CD4-positive, alpha-beta memory T cell (primary cell): ENCODE measurements around the gene VWA3B. TPM values are rescaled to one million over a fixed set of nuclear protein-coding genes. Genes with fewer than 3 reads are reported as not detected.
"Not testable (repeated sequence)": the region's sequence is repeated elsewhere in the genome, so short reads cannot be mapped to it uniquely, and the experiment has no call there.

Experiments
- CTCF ChIA-PET: fragments of 350-600 bp; sonication (Branson Sonifier 250); formaldehyde crosslinking; loops from one replicate; lab custom pipeline; 2021; ENCODE audit warnings: inconsistent platforms; ENCODE audit not compliant: partially characterized antibody; lab: Charles Lee
- POLR2A ChIA-PET: fragments of 350-600 bp; sonication (Branson Sonifier 250); formaldehyde crosslinking; loops from one replicate; lab custom pipeline; 2021; ENCODE audit not compliant: partially characterized antibody; lab: Charles Lee
- DNase-seq, 5 donors: peaks; one replicate each; pipeline versions ENCODE4 v3.0.0 to v3.0.0-alpha.2; 2020 to 2022; ENCODE audit warnings: mixed read lengths in 1 of 5
- H3K27ac ChIP-seq: one replicate; pipeline ENCODE4 v1.7.0; 2013; ENCODE audit warnings: low read depth, low read length
- H3K27me3 ChIP-seq: 2 replicates; pipeline ENCODE4 v1.7.0; 2013; ENCODE audit warnings: mild to moderate bottlenecking, low read length, moderate library complexity; ENCODE audit not compliant: insufficient read depth
- H3K36me3 ChIP-seq: 2 replicates; pipeline ENCODE4 v1.7.0; 2013; ENCODE audit warnings: mild to moderate bottlenecking, low read length, moderate library complexity; ENCODE audit not compliant: insufficient read depth
- H3K4me1 ChIP-seq: 2 replicates; pipeline ENCODE4 v1.7.0; 2013; ENCODE audit warnings: mild to moderate bottlenecking, low read length, moderate library complexity; ENCODE audit not compliant: insufficient read depth
- H3K4me3 ChIP-seq, 2 donors: one replicate each; pipeline ENCODE4 v1.7.0; 2013; ENCODE audit warnings: low read length in 2 of 2, mild to moderate bottlenecking in 1 of 2
- H3K9me3 ChIP-seq, 2 donors: one replicate each; pipeline ENCODE4 v1.7.0; 2013; ENCODE audit warnings: low read length in 2 of 2, control low read depth in 1 of 2; ENCODE audit not compliant: control insufficient read depth in 1 of 2
- H3K27ac Mint-ChIP-seq, 7 donors: one replicate each; pipeline ENCODE4 v1.8.0; 2020 to 2021; ENCODE audit warnings: mixed read lengths in 7 of 7, mild to moderate bottlenecking in 6 of 7, inconsistent platforms in 3 of 7, moderate library complexity in 3 of 7
- H3K27me3 Mint-ChIP-seq, 2 donors: one replicate each; pipeline ENCODE4 v1.8.0; 2020 to 2021; ENCODE audit warnings: mixed read lengths in 2 of 2
- H3K36me3 Mint-ChIP-seq, 2 donors: one replicate each; pipeline ENCODE4 v1.8.0; 2020 to 2021; ENCODE audit warnings: mixed read lengths in 2 of 2, inconsistent platforms in 1 of 2, mild to moderate bottlenecking in 1 of 2
- H3K4me1 Mint-ChIP-seq, 4 donors: one replicate each; pipeline ENCODE4 v1.8.0; 2020 to 2021; ENCODE audit warnings: mixed read lengths in 4 of 4, mild to moderate bottlenecking in 1 of 4
- H3K4me3 Mint-ChIP-seq, 8 donors: one replicate each; pipeline ENCODE4 v1.8.0; 2020 to 2021; ENCODE audit warnings: mixed read lengths in 8 of 8, mild to moderate bottlenecking in 7 of 8, moderate library complexity in 6 of 8, inconsistent platforms in 3 of 8
- H3K9me3 Mint-ChIP-seq, 8 donors: one replicate each; pipeline ENCODE4 v1.8.0; 2020 to 2021; ENCODE audit warnings: mixed read lengths in 8 of 8, mild to moderate bottlenecking in 5 of 8, inconsistent platforms in 3 of 8, moderate library complexity in 1 of 8
- intact Hi-C: fragments of 100-400 bp; cut with micrococcal nuclease; formaldehyde crosslinking; loops from one replicate; pipeline ENCODE4 v1.15.1; 2023
- polyA plus RNA-seq, 2 donors: library from polyadenylated mRNA; unstranded; fragments of 300-500 nt; fragmentation: Illumina TruSeq; gene quantifications; one replicate each; pipeline ENCODE4 v1.2.3, GENCODE V29; 2021
- total RNA-seq, 2 experiments: library from RNA; stranded (reverse); gene quantifications; one replicate each; pipeline ENCODE4 v1.2.3, GENCODE V29; 2021

The VWA3B gene
- total and polyA plus RNA-seq, 4 experiments from 2014 or later, result not detected

DNA sequence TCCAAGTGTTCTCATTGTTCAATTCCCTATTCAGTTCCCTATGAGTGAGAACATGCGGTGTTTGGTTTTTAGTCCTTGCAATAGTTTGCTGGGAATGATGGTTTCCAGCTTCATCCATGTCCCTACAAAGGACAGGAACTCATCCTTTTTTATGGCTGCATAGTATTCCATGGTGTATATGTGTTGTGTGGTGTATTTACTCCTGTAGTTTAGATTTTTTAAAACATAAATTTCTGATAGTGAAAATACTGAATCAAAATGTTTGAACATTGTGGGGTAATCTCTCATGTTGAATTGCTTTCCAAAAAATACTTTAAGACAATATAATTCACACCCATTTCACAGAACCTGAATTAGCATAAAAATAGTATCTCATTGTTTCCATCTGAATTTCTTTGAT is 60.9 kb downstream of the VWA3B start:
- CTCF ChIA-PET, H3K9me3 ChIP-seq, H3K36me3 ChIP-seq, H3K4me3 Mint-ChIP-seq, H3K4me1 Mint-ChIP-seq, H3K36me3 Mint-ChIP-seq, DNase-seq, H3K4me1 ChIP-seq, POLR2A ChIA-PET, H3K27me3 Mint-ChIP-seq, H3K27ac ChIP-seq, H3K4me3 ChIP-seq, H3K27me3 ChIP-seq, H3K27ac Mint-ChIP-seq, intact Hi-C loops: not testable (repeated sequence)
- H3K9me3 Mint-ChIP-seq, result peaks cover 0 to 15% (median 0%) of the 10 kb centered on the region in 8 donors

DNA sequence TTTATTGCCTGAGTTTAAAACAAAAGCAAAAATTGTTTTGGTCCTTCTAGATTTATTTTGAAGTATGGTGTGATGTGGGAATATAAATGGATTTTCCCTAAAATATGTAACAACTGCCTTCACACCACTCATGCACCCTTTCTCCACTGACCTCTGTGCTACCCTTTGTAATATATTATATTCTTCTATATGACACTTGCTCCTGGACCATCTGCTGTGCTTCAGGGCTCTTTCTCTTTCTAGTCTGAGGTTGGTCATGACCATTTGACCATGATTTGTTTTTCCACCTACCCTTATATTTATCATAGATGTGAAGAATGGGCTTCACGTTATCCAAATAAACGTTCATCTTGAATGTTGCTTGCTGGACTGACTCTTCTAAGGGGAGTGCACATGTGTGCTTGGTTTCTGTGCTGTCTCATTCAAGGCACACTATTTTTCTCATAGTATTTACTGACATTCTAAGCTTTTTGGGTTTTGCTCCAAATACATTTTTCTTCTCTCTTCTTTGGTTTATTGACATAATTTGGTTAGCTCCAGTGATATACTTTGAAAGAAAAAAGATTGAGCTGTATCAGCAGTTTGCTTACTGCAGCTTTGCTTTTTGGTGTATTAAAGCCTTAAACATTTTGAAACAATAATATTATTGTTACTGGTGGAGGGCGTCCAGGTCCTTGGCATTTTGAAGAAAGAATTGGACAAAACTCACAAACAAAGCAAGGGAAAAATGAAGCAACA is 61.8 kb downstream of the VWA3B start:
- ChIA-PET CTCF (interaction anchor here (1.0 kb wide), 1 partner anchor 342 kb away, joined by 3 read pairs; no protein-coding TSS in a partner anchor), POLR2A (no interaction called here)
- Mint-ChIP-seq H3K4me3 (peak overlapping the region in 2 of 8 donors; percentile 6 to 19), H3K36me3 (no peaks in the 10 kb centered on the region), H3K4me1 (peaks cover 2 to 6% (median 4%) of the 10 kb centered on the region in 4 donors), H3K9me3 (peaks cover 0 to 15% (median 0%) of the 10 kb centered on the region in 8 donors), H3K27me3 (peaks cover 0 to 4% of the 10 kb centered on the region in 2 donors), H3K27ac (peak overlapping the region in 1 of 7 donors; percentile 37)
- intact Hi-C loops, result no loop called here
- H3K27me3 ChIP-seq, result no peaks in the 10 kb centered on the region
- no peaks in the 10 kb centered on the region for H3K36me3 ChIP-seq
- peaks cover 8% of the 10 kb centered on the region for H3K4me1 ChIP-seq
- H3K9me3 ChIP-seq, result no peaks in the 10 kb centered on the region
- no peak overlapping the region for H3K27ac ChIP-seq
- no peak overlapping the region for H3K4me3 ChIP-seq
- DNase-seq, result no peak

DNA sequence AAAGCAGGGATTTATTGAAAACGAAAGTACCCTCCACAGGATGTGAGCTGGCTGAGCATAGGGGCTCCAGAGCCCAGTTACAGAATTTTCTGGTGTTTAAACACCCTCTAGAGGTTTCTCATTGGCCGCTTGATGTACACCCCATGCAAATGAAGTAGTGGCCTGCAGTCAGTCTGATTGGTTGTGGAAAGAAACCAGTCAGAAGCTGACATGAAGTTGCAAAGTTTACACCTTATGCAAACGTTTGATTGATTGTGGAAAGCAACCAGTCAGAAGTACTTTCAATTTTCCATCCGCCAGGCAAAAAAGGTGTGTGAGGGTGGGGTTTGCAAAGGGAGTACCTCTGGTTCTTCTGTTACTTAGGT is 62.3 kb downstream of the VWA3B start:
- no peak overlapping the region for H3K4me3 ChIP-seq
- ChIA-PET POLR2A (no interaction called here), CTCF (interaction anchor here (1.0 kb wide), 1 partner anchor 343 kb away, joined by 3 read pairs; no protein-coding TSS in a partner anchor)

DNA sequence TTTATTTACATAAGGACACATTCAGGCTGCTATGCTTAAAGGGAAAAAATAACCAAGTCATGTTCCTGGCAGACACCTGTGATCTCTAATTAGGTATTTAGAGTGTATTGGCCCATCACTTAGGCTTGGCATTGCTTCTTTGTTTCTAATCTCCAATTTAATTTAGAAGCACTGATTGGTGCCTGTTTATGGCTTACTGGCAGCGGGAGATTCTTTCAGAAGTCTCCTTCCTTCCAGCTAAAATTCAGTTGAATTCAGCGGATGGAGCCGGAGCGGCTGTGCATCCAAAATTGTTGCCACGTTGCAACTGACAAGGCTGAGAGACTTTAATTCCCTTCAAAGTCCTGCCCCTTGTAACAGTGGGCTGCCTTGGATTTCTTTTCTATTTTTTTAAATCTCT is 66.5 kb downstream of the VWA3B start:
- no peaks in the 10 kb centered on the region for H3K36me3 ChIP-seq
- intact Hi-C loops, result no loop called here
- H3K4me3 ChIP-seq, result no peak overlapping the region
- no peaks in the 10 kb centered on the region for H3K9me3 ChIP-seq
- Mint-ChIP-seq H3K4me3 (no peak overlapping the region), H3K9me3 (peaks cover 0 to 2% (median 0%) of the 10 kb centered on the region in 8 donors), H3K27me3 (peaks cover 5 to 12% of the 10 kb centered on the region in 2 donors), H3K27ac (no peak overlapping the region), H3K36me3 (no peaks in the 10 kb centered on the region), H3K4me1 (peaks cover 2 to 6% (median 4%) of the 10 kb centered on the region in 4 donors)
- CTCF ChIA-PET, result no interaction called here
- DNase-seq, result no peak
- no peak overlapping the region for H3K27ac ChIP-seq
- H3K4me1 ChIP-seq, result peaks cover 8% of the 10 kb centered on the region
- POLR2A ChIA-PET, result no interaction called here
- no peaks in the 10 kb centered on the region for H3K27me3 ChIP-seq

More for the DNA sequence above, 62.3 kb downstream of the VWA3B start:
- Mint-ChIP-seq H3K27ac (peak overlapping the region in 3 of 7 donors; percentile 11 to 68 (median 37)), H3K4me1 (peaks cover 2 to 6% (median 4%) of the 10 kb centered on the region in 4 donors), H3K4me3 (peak overlapping the region in 4 of 8 donors; percentile 6 to 37 (median 12)), H3K36me3 (no peaks in the 10 kb centered on the region), H3K9me3 (peaks cover 0 to 15% (median 0%) of the 10 kb centered on the region in 8 donors), H3K27me3 (peaks cover 0 to 5% of the 10 kb centered on the region in 2 donors)
- no peaks in the 10 kb centered on the region for H3K36me3 ChIP-seq
- intact Hi-C loops, result no loop called here
- no peak overlapping the region for H3K27ac ChIP-seq
- peaks cover 8% of the 10 kb centered on the region for H3K4me1 ChIP-seq
- DNase-seq, result peak; percentile 9 to 40 (median 17)
- no peaks in the 10 kb centered on the region for H3K9me3 ChIP-seq
- H3K27me3 ChIP-seq, result no peaks in the 10 kb centered on the region

DNA sequence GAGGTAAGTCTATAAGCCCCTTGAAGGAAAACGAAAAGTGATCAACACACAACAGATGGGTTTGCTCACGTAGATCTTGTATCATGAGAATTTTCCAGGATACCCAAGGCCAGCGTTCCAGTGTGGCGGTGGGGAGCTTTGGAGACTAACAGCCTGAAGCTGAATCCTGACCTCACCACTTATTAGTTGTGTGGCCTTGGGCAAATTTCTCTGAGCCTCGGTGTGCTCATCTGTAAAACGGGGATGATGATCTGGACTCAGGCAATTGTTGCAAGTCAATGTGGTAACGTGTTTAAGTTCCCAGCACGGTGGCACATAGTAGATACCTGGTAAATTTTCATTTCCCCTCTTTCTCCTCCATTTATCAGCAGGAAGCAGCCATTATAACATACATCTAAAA is 68.3 kb downstream of the VWA3B start:
- ChIA-PET POLR2A (no interaction called here), CTCF (no interaction called here)
- H3K27me3 ChIP-seq, result no peaks in the 10 kb centered on the region
- H3K27ac Mint-ChIP-seq, result no peak overlapping the region
- H3K4me1 Mint-ChIP-seq, result no peaks in the 10 kb centered on the region
- intact Hi-C loops, result no loop called here
- H3K36me3 Mint-ChIP-seq, result no peaks in the 10 kb centered on the region
- no peaks in the 10 kb centered on the region for H3K9me3 Mint-ChIP-seq
- H3K9me3 ChIP-seq, result no peaks in the 10 kb centered on the region
- peaks cover 4% of the 10 kb centered on the region for H3K4me1 ChIP-seq
- no peak overlapping the region for H3K27ac ChIP-seq
- no peak overlapping the region for H3K4me3 ChIP-seq
- DNase-seq, result no peak
- H3K36me3 ChIP-seq, result no peaks in the 10 kb centered on the region
- H3K4me3 Mint-ChIP-seq, result no peak overlapping the region
- peaks cover 3 to 16% of the 10 kb centered on the region in 2 donors for H3K27me3 Mint-ChIP-seq

DNA sequence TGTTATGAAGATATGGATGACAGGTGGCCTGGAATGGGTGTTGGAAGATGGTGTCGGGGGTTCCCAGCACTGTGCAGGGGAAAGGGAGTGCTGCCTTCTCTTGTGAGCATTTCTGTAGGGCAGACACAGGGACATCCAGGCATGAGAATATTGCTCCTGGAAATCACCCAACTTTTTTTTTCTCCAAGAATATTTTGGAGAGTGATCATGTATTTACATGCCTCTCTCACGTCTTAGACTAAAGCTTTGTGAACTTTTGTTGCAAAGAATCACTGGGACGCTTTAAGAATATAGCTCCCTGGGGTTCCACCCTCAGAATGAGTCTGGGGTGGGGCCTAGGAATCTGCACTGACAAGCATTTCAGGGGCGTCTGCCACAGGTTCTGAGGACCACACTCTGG is 68.7 kb downstream of the VWA3B start:
- ChIA-PET CTCF (no interaction called here), POLR2A (no interaction called here)
- H3K4me1 ChIP-seq, result no peaks in the 10 kb centered on the region
- Mint-ChIP-seq H3K27me3 (peaks cover 3 to 16% of the 10 kb centered on the region in 2 donors), H3K9me3 (no peaks in the 10 kb centered on the region), H3K27ac (no peak overlapping the region), H3K36me3 (no peaks in the 10 kb centered on the region), H3K4me3 (no peak overlapping the region), H3K4me1 (no peaks in the 10 kb centered on the region)
- H3K36me3 ChIP-seq, result no peaks in the 10 kb centered on the region
- H3K9me3 ChIP-seq, result no peaks in the 10 kb centered on the region
- no peak overlapping the region for H3K4me3 ChIP-seq
- intact Hi-C loops, result no loop called here
- no peaks in the 10 kb centered on the region for H3K27me3 ChIP-seq
- DNase-seq, result no peak
- H3K27ac ChIP-seq, result no peak overlapping the region

DNA sequence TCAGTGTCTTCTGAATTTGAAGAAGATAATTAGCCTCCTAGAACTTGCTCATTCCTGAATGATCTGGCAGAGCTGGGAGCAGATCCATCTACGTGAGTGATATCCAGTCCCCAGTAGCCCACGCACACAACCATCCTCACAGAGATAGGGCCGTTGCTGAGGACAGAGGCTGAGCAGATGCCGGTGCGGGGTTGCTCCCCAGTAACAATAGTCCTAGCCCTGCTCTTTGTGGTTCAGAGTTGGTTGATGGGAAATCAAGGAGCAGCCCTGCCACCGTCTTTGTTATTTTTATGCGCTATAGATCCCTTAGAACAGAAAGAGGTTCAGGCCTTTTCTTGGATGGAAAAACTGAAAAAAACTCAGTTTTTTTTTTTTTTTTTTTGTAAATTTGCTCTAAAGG is 69.3 kb downstream of the VWA3B start:
- Histone ChIP-seq H3K9me3 (no peaks in the 10 kb centered on the region), H3K4me1 (no peaks in the 10 kb centered on the region), H3K4me3 (no peak overlapping the region), H3K27ac (no peak overlapping the region), H3K36me3 (no peaks in the 10 kb centered on the region), H3K27me3 (no peaks in the 10 kb centered on the region)
- Mint-ChIP-seq H3K4me1 (no peaks in the 10 kb centered on the region), H3K27me3 (peaks cover 3 to 16% of the 10 kb centered on the region in 2 donors), H3K9me3 (no peaks in the 10 kb centered on the region), H3K4me3 (no peak overlapping the region), H3K27ac (no peak overlapping the region), H3K36me3 (no peaks in the 10 kb centered on the region)
- intact Hi-C loops, result no loop called here
- DNase-seq, result no peak
- POLR2A ChIA-PET, result no interaction called here
- CTCF ChIA-PET, result no interaction called here
